Glomerular visceral epithelial cell (primary cell): Measurements from ENCODE around the gene IFNG.
"Not testable (repeated sequence)": the region's sequence is repeated elsewhere in the genome, so short reads cannot be mapped to it uniquely, and the experiment has no call there.

ENCODE experiments used
- DNase-seq: peaks from one replicate; pipeline ENCODE4 v3.0.0-alpha.2; 2016; ENCODE audit errors: extremely low spot score

The IFNG gene

DNA sequence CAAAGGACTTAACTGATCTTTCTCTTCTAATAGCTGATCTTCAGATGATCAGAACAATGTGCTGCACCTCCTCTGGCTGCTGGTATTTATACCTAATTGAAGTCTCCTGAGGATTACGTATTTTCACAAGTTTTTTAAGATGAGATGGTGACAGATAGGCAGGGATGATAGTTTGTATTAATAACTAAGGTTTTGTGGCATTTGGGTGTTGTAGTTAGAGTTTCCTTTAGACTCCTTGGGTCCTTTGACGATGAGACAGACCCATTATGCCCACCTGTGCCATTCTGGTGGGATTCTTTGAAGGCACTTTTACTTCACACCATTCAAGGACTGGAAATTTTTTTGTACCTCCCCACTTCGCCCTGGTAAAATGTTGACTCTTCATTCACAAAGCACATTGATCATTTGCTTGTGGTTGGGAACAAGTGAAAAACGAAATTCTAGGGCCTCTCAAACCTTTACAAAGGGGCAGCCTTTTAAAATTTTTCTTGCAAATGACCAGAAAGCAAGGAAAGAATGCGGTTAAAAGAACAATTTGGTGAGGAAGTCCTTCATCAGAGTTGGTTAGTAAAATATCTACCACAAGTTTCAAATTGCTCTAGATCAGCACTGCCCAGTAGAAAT, at the start of gene IFNG:
TSS of gene IFNG (minus strand) at position 60 of the 624 bp plus-strand sequence. CDS start 125 bp downstream, outside the sequence.
- DNase-seq = no peak

DNA sequence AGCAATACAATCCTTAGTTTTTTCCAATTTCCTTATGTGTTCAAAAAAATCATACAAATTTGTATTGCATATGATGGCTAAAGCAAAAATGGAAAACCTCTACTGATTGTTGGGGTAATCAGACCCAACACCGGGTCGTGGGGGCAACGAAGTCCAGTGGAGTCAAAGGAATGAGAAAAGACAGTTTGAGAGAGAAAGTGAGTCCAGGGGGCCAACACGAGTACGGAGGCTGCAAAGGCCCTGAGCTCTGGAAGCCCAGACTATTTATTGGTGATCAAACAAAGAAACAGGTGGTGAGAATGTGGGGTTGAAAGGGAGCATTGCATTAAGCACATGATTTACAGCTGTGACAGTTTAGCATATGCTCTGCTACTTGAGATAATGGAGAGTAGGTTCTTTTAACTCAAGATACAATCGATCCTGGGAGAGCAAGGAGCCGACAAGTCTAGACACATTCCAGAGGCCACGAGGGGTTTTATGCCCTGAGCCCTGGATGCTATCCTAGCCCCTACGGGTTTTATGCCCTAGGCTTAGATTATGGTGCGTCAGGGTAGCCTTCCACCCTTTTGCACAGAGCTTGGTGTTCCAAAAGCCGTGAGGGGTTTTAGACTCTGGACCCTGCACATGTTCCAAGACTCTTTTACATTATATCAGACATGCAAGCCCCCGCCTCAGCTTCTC, 49.6 kb upstream of the IFNG start:
- not testable (repeated sequence) for DNase-seq

DNA sequence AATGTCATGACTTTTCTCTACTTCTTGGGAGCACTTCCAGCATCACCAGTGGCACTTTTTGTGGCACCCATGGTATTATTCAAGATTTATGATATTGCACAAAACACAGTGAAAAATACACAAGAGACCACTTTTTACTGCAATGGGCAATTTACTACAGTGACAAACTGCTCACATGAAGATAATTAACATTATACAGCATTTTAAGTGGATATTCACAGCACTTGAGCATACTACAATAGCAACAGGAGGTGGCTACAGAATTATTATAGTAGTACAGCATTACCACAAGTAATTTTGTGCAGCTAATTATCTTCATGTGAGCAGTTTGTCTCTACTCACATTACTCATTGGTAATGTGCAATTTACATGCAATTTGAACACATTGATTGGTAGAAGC, 47.7 kb upstream of the IFNG start:
- no peak for DNase-seq

DNA sequence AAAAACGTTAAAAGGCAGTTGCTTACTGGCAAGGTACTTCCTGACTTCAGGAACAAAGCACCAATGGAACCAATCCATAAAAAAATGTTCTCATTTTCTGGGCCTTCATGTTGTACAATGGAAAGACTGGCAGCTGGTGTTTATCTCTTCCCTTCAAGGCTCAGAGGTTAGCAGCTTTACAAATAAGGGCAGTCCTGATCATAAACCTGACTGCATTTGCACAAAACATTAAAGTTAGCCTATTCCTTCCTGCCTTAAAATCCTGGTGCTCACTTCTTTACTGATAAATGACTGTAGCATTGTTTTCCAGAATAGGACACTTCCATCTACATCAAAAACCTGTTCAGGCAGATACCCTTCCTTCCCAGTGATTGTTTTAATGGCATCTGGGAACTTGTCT, 46.9 kb upstream of the IFNG start:
- DNase-seq = no peak

DNA sequence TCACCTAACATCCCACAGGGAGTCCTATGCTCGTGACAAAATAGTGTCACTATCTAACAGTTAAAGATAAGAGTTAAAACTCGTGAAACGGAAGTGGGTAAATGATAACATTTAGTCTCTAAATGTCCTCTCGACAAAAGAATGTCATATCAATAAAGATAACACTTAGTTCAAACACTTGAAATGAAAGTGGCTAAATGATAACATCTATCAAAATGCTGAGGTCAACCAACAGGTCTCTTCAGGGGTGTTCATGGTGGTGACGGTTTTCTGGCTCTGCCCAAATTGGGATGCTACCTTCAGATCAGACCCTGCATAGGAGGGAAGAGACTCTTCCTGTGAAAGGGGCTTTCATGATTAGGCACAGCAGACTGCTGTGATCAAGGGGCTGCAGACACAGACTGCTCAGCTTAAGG, 43.9 kb upstream of the IFNG start:
- DNase-seq = no peak

DNA sequence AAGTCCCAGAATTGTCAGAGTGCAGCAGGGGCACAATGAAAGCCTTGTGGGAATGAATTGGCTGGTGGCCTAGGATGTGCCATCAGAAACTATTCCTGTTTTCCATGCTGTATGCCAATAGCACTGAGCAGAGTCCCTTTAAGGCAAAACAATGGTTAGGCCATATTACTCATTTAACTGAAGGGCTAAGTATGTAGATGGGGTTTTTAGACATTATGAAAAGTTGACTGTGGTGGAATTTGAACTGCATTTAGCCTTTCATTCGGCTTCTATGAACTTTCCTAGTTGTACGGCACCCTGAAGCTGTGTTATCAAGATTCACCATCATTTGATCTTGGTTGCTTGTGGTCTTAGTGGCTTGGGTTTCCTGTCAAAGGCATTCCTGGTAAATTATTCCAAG, 41.3 kb upstream of the IFNG start:
- DNase-seq = no peak

DNA sequence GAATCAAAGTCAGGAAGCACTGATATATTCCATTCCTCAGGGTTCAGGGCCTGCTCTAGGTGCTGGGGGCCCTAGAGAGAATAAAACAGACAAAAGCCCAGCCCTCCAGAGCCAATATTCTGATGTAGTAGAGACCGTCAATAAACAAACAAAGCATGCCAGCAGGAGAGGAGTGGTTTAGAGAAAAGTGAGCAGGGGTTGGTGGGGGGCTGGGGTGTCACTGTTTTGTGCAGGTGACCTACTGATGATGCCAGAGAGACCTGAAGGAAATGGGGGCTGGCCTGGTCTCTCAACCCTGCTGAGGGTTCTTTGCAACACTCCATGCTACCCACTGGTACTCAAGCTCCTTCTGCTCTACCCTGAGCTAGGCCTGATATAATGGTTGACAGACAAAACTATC, 39.6 kb upstream of the IFNG start:
- DNase-seq = no peak

DNA sequence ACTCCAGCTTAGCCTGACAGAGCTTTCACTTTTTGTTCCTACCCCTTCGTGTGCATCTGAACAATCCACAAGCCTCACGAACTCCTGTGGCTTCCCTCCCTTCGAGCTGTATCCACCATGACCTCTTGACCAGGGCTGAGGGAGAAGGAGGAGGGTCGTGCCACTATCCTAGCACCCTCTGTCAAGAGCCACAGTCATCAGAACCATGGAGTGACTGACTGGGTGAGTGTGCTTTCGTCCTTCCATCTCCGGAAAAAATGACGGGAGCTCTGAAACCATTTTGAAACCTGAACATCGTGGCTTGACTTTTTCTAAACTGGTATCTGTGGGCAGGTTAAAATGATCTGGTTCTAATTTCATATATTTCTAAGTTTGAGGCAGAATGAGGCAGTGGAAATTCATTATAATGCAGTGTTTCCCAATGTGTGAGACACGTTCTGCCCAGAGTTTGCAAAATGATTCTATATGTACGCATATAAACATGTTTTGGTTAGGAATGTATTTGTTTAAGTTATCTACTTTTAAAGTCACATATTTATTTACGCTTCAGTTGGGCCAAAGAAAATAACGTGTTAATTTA, 39.1 kb upstream of the IFNG start:
- DNase-seq = no peak

DNA sequence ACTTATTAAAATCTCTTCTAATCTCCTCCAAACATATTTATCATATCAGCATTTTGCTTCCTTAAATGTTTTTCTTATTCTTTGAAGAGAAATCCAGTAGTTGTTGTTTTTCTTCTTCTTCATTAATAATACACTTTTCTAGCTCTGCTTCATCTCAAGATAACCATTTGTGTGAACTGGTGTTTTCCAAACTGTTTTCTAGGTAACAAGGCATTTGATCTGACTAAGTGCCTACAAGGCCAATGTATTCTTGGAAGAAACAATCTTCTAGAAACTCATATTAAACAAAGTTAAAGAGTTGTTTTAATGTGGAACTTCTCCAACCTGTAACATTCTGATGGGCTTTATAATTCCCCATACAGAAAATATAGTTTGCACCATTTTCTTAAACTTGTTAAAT, 30.8 kb upstream of the IFNG start:
- no peak for DNase-seq

DNA sequence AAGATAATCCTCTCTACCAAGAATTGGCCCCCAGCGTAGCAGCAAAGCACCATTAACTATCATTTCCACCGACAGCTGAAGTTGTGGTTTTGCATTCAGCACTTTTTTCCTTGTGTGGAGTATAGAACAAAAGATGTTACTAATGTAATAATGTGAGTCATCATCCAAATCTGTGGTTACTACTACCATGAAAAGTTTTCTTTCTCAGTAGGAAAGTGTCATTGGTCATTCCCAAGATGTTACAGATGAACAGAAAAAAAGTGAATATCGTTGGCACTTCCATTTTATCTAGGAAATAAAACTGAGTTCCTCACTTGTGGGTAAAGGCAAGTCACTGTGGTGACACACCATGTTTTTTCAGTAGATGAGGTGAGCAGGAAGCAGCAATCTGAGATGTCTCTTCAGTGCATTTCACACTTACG, 30.3 kb upstream of the IFNG start:
- DNase-seq = peak; percentile 72

DNA sequence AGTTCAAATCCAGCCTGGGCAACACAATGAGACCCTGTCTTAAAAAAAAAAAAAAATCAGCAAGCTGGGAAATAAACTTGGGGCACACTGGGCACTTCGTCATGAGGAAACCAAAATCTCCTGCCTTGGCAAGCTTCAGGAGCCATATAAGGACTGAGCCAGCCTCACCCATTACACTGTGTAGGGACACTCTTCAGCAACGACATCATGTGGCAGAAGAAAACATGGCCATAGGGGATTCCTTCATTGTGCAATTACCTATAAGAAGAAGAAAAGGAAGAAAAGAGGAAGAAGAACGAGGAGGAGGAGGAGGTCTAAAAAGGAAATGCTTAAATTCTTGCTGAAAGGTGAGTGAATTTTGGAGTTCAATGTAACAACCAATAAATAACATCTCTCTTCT, 26.1 kb upstream of the IFNG start:
- DNase-seq = no peak

DNA sequence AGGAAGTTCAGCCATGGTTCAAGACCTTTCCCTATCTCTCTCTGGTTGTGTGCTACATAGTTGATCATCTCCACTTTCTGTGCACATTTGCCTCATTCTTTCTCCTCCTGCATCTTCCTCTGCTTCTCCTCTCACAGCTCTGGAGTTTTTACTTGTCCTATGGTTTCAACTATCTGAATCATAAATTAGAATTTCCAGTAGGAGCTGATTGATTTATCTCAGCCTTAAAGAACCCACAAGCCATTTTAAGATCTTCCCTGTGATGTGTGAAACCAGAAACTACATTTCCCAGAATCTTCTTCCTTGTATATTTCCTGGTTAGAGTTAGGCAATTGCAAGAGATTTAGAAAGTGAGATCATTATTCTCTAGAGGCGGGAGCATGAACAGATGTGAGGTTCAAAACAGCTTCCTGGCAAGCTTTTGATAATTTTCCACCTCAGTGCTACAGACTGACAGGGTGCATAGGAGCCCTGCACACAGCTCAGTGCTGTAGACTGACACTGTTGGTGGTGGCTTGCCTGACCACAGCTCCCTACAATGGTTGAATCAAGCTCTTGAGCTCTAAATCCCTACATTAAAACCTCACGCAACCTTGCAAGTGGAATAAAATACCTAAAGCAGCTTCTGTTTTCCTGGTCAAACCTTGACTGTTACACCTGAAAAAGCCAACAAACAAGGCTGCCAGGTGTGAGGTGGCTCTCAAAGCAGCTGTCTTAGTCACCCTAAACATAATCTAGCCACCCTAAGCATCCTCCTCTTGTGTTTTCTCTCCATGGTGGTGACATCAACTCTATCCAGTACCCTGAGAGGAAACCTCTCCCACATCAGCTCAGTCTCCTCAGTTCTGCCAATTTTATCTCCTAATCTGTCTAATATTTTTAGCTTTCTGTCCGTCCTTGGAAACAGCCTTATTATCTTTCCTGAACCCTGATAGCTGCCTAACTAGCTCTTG, 21.5 kb upstream of the IFNG start:
- DNase-seq = peak; percentile 56

DNA sequence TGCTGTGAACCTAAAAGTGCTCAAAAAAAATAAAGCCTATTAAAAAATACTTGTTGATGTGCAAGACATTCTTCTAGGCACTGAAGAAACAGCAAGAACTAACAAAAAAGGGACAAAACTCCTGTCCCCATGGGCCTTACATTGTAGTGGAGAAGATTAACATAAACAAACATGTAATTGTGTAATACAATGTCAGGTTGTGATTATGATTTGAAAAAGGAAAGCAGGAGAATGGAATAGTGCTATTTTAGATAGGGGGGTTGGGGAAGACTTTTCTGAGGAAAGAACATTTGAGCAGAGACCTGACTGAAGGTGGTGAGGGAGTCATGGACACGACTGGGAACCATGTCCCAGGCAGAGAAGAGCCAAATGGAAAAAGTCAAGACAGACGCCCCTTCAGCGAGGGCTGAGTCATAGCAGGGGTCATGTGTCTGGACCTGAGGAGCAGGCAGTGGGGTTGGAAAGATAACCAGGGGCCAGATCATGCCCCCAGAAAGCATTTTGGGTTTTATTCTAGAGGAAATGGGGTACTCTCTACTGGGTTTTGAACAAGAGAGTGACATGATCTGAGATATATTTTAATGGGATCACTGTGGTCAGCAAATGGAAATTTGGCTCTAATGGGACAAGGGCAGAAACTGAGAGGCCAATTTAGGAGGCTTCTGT, 19.4 kb upstream of the IFNG start:
- no peak for DNase-seq

DNA sequence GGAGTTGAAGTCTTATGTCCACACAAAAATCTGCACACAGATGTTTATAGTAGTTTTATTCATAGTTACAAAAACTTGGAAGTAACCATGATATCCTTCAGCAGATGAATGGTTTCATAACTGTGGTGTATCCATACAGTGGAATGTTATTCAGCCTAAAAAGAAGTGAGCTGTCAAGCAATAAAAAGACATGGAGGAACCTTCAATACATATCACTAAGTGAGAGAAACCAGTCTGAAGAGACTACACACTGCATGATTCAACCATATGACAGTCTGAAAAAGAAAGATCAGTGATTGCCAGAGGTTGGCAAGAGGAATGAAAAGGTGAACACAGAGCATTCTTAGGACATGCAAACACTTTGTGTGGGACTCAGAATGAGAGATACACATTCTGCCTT, 18.6 kb upstream of the IFNG start:
- DNase-seq = no peak

DNA sequence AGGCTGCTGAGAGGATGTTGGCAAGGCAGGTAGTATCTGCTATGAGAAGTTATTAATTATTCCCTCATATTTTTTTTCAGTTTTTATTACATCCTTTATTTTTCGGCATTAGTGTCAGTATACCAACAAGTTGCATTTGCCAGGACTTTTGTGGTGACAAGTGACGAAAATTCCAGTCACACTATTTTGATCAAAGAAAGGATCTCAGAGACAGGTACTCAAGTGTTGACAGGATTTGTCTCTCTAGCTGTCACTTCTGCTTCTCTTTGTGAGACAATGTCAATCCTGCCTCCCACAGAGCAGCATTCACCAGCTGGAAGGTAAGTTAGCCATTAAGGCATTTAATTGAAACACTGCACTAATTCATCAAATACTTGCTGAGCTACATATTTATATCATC, 18.0 kb upstream of the IFNG start:
- DNase-seq = no peak

DNA sequence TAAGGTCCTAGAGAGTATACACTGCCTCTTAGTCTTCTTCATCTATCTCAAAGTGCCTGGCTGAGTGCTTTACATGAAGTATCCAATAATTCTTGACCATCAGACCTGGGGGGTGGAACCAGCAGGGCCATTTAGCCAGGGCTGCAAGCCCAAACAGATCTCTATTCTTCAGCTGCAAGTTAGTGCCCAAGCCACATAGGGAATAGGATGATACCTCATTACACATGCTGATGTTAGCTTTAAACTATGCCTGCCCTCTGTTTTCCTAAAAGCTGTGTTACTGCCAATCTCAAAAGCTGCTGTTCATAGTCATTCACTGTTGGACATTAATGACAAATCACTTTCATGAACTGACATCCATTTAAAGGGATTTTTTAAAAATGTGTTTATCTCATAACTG, 16.7 kb upstream of the IFNG start:
- DNase-seq = no peak

DNA sequence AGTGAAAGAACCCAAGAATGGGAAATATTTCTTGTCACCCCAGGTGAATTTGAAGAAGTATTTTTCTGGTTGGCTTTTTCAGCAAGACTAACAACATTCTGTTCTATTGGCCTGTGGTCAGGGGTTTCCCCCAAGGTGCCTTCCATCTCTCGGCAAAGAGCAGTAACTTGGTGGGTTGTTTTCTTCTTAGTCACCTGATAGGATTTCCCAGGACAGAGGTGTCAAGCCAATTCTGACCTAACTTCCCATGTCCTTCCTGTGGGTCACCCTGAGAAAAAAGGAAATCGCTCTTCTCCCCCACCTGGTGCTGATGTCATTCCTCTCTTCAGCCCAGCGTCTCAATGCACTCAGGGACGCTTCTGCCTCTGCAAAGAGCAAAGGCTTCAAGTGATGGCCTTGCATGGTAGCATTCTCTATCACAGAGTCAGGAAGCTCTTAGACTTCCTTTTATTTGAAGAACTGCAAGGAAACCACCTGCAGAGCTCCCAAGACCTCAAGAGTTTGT, 16.1 kb upstream of the IFNG start:
- DNase-seq = peak; percentile 56

DNA sequence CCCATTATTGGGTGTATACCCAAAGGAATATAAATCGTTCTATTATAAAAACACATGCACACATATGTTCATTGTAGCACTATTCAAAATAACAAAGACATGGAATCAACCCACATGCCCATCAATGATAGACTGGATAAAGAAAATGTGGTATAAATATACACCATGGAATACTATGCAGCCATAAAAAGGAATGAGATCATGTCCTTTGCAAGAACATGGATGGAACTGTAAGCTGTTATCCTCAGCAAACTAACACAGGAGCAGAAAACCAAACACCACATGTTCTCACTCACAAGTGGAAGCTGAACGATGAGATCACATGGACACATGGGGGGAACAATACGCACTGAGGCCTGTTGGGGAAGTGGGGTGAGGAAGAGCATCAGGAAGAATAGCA, 15.2 kb upstream of the IFNG start:
- not testable (repeated sequence) for DNase-seq

DNA sequence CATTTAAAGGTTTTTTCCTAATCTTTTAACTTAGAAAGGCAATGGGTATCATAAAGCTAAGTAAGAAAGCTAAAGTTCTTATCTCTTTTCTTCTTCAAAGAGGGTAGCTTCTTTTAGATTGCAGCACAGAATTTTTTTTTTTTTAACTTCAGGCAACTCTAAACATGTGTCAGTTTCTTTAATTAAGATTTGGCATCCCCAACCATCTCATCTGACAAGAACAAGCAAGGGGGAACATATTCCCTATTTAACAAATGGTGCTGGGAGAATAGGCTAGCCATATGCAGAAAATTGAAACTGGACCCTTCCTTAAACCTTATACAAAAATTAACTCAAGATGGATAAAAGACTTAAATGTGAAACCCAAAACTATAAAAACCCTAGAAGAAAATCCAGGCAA, 14.3 kb upstream of the IFNG start:
- no peak for DNase-seq

DNA sequence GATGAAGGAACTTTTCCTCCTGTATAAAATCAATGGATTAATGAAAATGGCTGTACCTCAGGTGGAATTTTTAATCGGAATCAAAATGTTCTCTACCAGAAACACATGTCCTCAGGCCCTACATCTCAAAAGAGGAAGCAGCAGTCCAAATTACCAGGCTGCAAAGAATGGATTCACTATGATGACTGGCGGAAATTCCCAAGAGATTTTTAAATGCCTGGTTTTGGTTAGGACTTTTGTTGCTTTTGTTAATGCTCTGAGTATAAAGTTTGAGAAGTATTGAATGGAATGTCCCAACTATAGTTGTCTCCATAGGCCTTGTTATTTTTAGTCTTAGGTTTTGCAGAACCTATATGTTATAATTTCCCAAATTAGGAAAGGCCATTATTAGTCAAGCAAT, 11.2 kb upstream of the IFNG start:
- no peak for DNase-seq

DNA sequence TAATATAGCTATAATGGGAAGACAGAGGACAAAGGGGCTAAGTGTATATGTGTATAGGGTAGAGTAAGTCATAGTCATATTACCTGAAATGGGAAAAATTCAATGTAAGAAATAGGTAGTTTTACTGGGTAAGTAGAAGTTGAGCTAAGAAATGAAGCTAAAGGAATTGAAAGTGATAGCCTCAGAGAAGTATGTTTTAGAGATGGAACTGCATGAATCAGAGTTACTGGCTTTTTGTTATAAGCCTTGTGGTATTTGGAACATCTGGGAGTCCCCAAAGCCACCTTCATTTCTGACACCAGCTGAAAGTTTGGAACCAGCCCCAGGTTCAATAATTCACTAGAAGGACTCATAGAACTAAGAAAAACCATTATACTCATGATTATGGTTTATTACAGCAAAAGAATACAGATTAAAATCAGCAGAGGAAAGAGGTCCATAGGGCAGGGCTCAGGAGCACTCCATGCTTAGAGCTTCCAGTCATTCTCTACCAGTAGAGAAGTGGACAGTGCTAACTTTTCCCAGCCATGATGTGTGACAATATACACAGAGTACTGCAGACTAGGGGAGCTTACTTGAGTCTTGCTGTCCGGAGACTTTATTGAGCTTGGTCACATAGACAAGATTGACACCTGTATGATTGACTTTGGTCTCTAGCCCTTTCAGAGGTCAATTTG, 9.8 kb upstream of the IFNG start:
- DNase-seq = no peak
